ENCODE measurements around the gene PFKL. TPM values are rescaled to one million over a fixed set of nuclear protein-coding genes. Genes with fewer than 3 reads are reported as not detected.

Gene PFKL
- total RNA-seq, 1 experiment from 2014 or later, result 140 TPM

- H3K4me3 Mint-ChIP-seq (ENCODE audit: unreplicated experiment), result no peak overlapping the region
- CTCF ChIA-PET, result no interaction called here
- H3K9me3 Mint-ChIP-seq (ENCODE audit: unreplicated experiment), result no peaks in the 10 kb centered on the region
Observed at GRCh38 chr21:44292812-44293195, 7.0 kb upstream of the PFKL start.

GRCh38 chr21:44293551-44294231, 6.2 kb upstream of the PFKL start:
- Mint-ChIP-seq H3K4me1 (ENCODE audit: low read depth, unreplicated experiment) (no peaks in the 10 kb centered on the region), H3K36me3 (ENCODE audit: insufficient read depth, unreplicated experiment) (no peaks in the 10 kb centered on the region), H3K27ac (ENCODE audit: unreplicated experiment) (no peak overlapping the region), H3K4me3 (ENCODE audit: unreplicated experiment) (no peak overlapping the region), H3K27me3 (ENCODE audit: insufficient read depth, unreplicated experiment) (no peaks in the 10 kb centered on the region), H3K9me3 (ENCODE audit: unreplicated experiment) (no peaks in the 10 kb centered on the region)
- ChIA-PET CTCF (no interaction called here), POLR2A (no interaction called here)
- no peak overlapping the region for H3K4me3 ChIP-seq (ENCODE audit: low read depth, low read length)
- BruUV-seq (replicated peaks), result no TSS peak
- no peak for TF ChIP-seq CTCF (IDR thresholded peaks at IDR 0.05; ENCODE audit: insufficient read depth in 1 of 2, low read depth in 1 of 2, low read length in 1 of 2, severe bottlenecking in 1 of 2, unreplicated experiment in 1 of 2)
- no peaks in the 10 kb centered on the region for H3K36me3 ChIP-seq (ENCODE audit: control insufficient read depth, insufficient read depth, low read length)
- H3K9me3 ChIP-seq, result no peaks in the 10 kb centered on the region
- H3K27me3 ChIP-seq (replicated peaks; ENCODE audit: control insufficient read depth, insufficient read depth, low read length), result no peaks in the 10 kb centered on the region
- H3K4me1 ChIP-seq, result no peaks in the 10 kb centered on the region
- DNase-seq, result no peak
- intact Hi-C loops (cut with micrococcal nuclease; ENCODE audit: unreplicated experiment), result no loop called here

More at GRCh38 chr21:44292812-44293195, 7.0 kb upstream of the PFKL start:
- intact Hi-C loops (cut with micrococcal nuclease; ENCODE audit: unreplicated experiment), result no loop called here
- POLR2A ChIA-PET, result no interaction called here
- Histone ChIP-seq H3K9me3 (no peaks in the 10 kb centered on the region), H3K4me3 (ENCODE audit: low read depth, low read length) (no peak overlapping the region), H3K27me3 (replicated peaks; ENCODE audit: control insufficient read depth, insufficient read depth, low read length) (no peaks in the 10 kb centered on the region), H3K36me3 (ENCODE audit: control insufficient read depth, insufficient read depth, low read length) (no peaks in the 10 kb centered on the region), H3K4me1 (no peaks in the 10 kb centered on the region)
- Mint-ChIP-seq H3K36me3 (ENCODE audit: insufficient read depth, unreplicated experiment) (no peaks in the 10 kb centered on the region), H3K4me1 (ENCODE audit: low read depth, unreplicated experiment) (no peaks in the 10 kb centered on the region), H3K27me3 (ENCODE audit: insufficient read depth, unreplicated experiment) (no peaks in the 10 kb centered on the region), H3K27ac (ENCODE audit: unreplicated experiment) (no peak overlapping the region)
- TF ChIP-seq CTCF (IDR thresholded peaks at IDR 0.05; ENCODE audit: insufficient read depth in 1 of 2, low read depth in 1 of 2, low read length in 1 of 2, severe bottlenecking in 1 of 2, unreplicated experiment in 1 of 2), result no peak
- no peak for DNase-seq
- BruUV-seq (replicated peaks), result no TSS peak

- Histone ChIP-seq H3K9me3 (no peaks in the 10 kb centered on the region), H3K27me3 (replicated peaks; ENCODE audit: control insufficient read depth, insufficient read depth, low read length) (no peaks in the 10 kb centered on the region), H3K36me3 (ENCODE audit: control insufficient read depth, insufficient read depth, low read length) (no peaks in the 10 kb centered on the region), H3K4me3 (ENCODE audit: low read depth, low read length) (no peak overlapping the region), H3K4me1 (no peaks in the 10 kb centered on the region)
- no peaks in the 10 kb centered on the region for H3K36me3 Mint-ChIP-seq (ENCODE audit: insufficient read depth, unreplicated experiment)
- H3K27me3 Mint-ChIP-seq (ENCODE audit: insufficient read depth, unreplicated experiment), result no peaks in the 10 kb centered on the region
- H3K9me3 Mint-ChIP-seq (ENCODE audit: unreplicated experiment), result no peaks in the 10 kb centered on the region
- no peak for DNase-seq
- no TSS peak for BruUV-seq (replicated peaks)
- H3K4me1 Mint-ChIP-seq (ENCODE audit: low read depth, unreplicated experiment), result no peaks in the 10 kb centered on the region
- H3K4me3 Mint-ChIP-seq (ENCODE audit: unreplicated experiment), result no peak overlapping the region
- POLR2A ChIA-PET, result no interaction called here
- intact Hi-C loops (cut with micrococcal nuclease; ENCODE audit: unreplicated experiment), result no loop called here
- no peak overlapping the region for H3K27ac Mint-ChIP-seq (ENCODE audit: unreplicated experiment)
- CTCF ChIA-PET, result no interaction called here
- TF ChIP-seq CTCF (IDR thresholded peaks at IDR 0.05; ENCODE audit: insufficient read depth in 1 of 2, low read depth in 1 of 2, low read length in 1 of 2, severe bottlenecking in 1 of 2, unreplicated experiment in 1 of 2), result no peak
Observed at GRCh38 chr21:44294391-44295162, 5.3 kb upstream of the PFKL start.

Data from Caco-2 (cell line).